ENCODE measurements around the gene SLC6A1. TPM values are rescaled to one million over a fixed set of nuclear protein-coding genes. Genes with fewer than 3 reads are reported as not detected.

The SLC6A1 gene
- total and polyA plus RNA-seq, 2 of the 4 experiments (the other 2 are of a cell fraction): 0.02 TPM; not detected in 1

DNA sequence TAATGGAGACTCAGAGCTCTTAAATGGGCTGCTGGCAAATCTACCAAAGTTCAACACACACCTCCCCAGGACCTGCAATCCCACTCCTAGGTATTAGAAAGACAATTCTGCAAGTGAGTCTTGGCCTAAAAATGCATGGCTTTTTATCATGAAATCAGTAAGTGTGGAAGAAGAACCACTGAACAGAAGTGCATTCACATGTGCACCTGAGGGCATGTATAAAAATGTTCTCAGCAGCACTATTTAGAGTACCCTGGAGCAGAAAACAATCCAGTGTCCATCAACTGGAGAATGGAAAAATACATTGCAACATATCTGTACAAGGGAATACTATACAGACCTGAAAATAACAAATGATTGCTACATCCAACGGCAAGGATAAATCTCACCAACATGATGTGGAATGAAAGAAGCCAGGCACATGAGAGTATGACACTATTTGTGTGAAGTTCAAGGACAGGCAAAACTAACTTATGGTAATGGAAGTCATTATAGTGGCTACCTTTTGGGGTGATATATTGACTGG lies 8.1 kb upstream of the SLC6A1 start:
- no peak overlapping the region for H3K18ac ChIP-seq (ENCODE audit: low read depth, low read length)
- no peaks in the 10 kb centered on the region for H3K4me1 ChIP-seq (ENCODE audit: control insufficient read depth, insufficient read depth, low read length)
- H2BK20ac ChIP-seq (ENCODE audit: low read depth, low read length): no peak overlapping the region
- no peak for ATAC-seq (ENCODE audit: low read depth)
- no peak overlapping the region for H4K91ac ChIP-seq (ENCODE audit: insufficient read depth, low read depth, low read length)
- CTCF ChIA-PET: no interaction called here
- H3K27ac ChIP-seq (ENCODE audit: insufficient read depth, low read length): no peak overlapping the region
- no peak for DNase-seq
- H3K9me3 ChIP-seq (ENCODE audit: control insufficient read depth, insufficient read depth, low read length): no peaks in the 10 kb centered on the region
- intact Hi-C loops (cut with micrococcal nuclease): no loop called here
- no peak overlapping the region for H4K5ac ChIP-seq (ENCODE audit: low read depth, low read length)
- BruUV-seq (replicated peaks): no TSS peak
- peaks cover 25% of the 10 kb centered on the region for H3K27me3 ChIP-seq (ENCODE audit: control insufficient read depth, insufficient read depth, low read length)
- no peak overlapping the region for H2AFZ ChIP-seq (replicated peaks; ENCODE audit: low read length, poor library complexity)
- no peaks in the 10 kb centered on the region for H3K9me1 ChIP-seq (ENCODE audit: insufficient read depth, low read length)
- H2BK15ac ChIP-seq (ENCODE audit: low read depth, low read length): no peak overlapping the region
- no peak overlapping the region for H3K9ac ChIP-seq (ENCODE audit: low read depth, low read length)
- no peak overlapping the region for H3K14ac ChIP-seq (replicated peaks; ENCODE audit: low read depth, low read length)
- TF ChIP-seq POLR2A (IDR thresholded peaks at IDR 0.05; ENCODE audit: low read depth, low read length): no peak
- TF ChIP-seq ELK1 (IDR thresholded peaks at IDR 0.05; ENCODE audit: borderline replicate concordance, low read depth, low read length): no peak
- 0 out of 2 replicates have a peak, but pooled peaks have one; percentile 4 for TF ChIP-seq CEBPB (IDR thresholded peaks at IDR 0.05; ENCODE audit: low read depth, low read length)
- no peak for TF ChIP-seq SMC3 (IDR thresholded peaks at IDR 0.05; ENCODE audit: low read depth, low read length)
- no peaks in the 10 kb centered on the region for H3K79me1 ChIP-seq (ENCODE audit: low read depth in 1 of 2, low read length in 2 of 2)
- H3K36me3 ChIP-seq (ENCODE audit: control insufficient read depth, insufficient read depth, low read length): no peaks in the 10 kb centered on the region
- no peaks in the 10 kb centered on the region for H4K20me1 ChIP-seq (ENCODE audit: insufficient read depth, low read length)
- POLR2A ChIA-PET (ENCODE audit: unreplicated experiment): no interaction called here
- H2BK120ac ChIP-seq (ENCODE audit: low read depth, low read length): no peak overlapping the region
- H3K23ac ChIP-seq (ENCODE audit: low read depth, low read length): no peak overlapping the region
- H3K4me2 ChIP-seq (ENCODE audit: low read depth, low read length): no peak overlapping the region
- H2AK9ac ChIP-seq (replicated peaks; ENCODE audit: low read depth, low read length, poor library complexity): no peak overlapping the region
- no peak overlapping the region for H3K4ac ChIP-seq (ENCODE audit: low read depth, low read length)
- no peak overlapping the region for H4K8ac ChIP-seq (ENCODE audit: low read depth in 2 of 2, low read length in 2 of 2)
- dilution Hi-C loops (cut with HindIII; ENCODE audit: low sequenced_read_pairs, unreplicated experiment): no loop called here
- in situ Hi-C loops (cut with MboI; ENCODE audit: low sequenced_read_pairs): no loop called here
- H2AK5ac ChIP-seq (ENCODE audit: low read depth, low read length): no peak overlapping the region
- H2BK5ac ChIP-seq (ENCODE audit: low read depth, low read length, poor library complexity, severe bottlenecking): no peak overlapping the region
- no peak overlapping the region for H3K4me3 ChIP-seq (ENCODE audit: insufficient read depth, low read depth, low read length)
- no peak overlapping the region for H3K56ac ChIP-seq (ENCODE audit: extremely low read depth, insufficient read depth, low read length)
- no CpG with 5 or more reads among the region's 1 CpG for WGBS, 2 experiments (ENCODE audit: extremely low coverage in 2 of 2, insufficient read length in 1 of 2)

Data from IMR-90 (cell line).